ENCODE results near the gene ZNF362.

ZNF362 gene

DNA sequence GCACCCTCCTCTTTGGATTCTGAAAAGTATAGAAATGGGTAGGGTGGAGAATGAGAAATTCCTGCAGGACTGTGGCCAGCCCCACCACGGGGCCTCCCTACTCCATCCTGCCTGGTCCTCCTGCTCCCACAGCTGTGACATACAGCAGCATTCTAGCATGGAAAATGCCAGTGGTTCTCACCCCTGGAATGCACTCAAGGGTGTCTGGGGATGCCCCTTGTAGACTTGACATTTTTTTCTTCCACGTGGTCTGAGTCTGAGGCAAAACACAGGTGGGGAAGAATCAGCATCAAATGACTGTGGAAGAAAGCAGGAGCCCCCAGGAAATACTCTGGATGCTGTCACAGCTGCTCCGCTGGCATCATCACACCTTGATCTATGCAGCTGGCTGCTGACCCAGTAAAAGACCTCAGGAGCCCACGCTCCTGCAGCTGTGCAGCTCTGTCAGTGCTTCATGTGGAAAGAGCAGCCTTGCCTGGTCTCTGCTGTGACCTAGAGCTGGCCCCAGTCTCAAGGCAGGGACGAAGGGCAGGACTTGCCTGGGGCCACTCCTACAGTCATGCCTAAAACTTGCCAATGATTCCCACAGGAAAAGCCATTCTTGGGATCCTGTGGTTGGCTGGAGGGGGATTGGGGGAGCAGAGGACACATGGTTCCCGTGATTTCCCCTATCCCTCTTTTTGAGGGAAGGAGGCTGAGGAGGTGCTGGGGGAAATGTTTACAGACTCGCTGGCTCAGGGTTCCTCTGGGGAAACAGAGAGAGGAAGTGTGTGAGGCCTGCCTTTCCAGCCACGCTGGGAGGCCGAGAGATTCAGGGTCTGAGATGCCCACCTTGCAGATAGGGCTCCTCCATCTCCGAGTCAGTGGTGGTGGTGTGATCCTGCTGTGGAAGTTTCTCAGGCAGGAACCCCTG is 75.4 kb downstream of the ZNF362 start:
- DNase-seq: no peak

DNA sequence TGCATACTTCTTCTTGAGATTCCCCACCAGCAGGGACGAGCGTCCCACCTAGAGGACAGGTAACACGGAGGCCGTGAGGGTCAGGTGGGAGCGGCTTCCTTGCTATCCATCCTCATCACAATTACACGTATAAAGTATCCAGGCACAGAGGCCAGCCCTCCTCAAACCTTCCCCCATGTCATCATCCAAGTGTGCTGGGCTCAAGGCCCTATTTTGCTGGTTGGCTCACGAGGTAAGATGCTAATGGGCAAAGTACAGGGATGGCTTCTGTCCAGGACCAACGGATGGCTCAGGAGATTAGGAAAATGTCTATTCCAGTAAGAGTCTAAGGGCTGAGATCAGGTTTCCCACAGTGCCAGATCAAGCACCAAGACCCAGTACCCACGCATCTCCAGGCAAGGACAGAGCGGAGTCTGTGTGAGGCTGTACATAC is 76.1 kb downstream of the ZNF362 start:
- no peak for DNase-seq

DNA sequence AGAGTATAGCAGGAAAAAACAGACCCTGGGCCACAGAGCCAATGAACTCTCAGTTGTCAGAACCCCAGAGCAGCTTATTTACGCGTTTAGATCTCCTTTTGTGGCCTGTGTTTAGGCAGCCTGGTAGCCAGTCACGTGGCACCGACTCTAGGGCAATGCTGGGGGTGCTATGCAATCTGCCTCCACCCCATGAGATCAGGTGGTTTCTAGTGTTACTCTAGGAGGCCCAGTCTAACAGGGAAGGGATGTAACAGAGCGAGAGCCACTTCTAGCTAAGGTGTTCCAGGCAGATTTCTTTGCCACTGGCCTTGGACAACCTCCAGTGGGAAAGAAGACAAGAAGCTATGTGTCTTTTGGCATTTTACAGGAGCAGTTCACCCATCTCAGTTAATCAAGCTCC is 76.6 kb downstream of the ZNF362 start:
- DNase-seq: no peak

DNA sequence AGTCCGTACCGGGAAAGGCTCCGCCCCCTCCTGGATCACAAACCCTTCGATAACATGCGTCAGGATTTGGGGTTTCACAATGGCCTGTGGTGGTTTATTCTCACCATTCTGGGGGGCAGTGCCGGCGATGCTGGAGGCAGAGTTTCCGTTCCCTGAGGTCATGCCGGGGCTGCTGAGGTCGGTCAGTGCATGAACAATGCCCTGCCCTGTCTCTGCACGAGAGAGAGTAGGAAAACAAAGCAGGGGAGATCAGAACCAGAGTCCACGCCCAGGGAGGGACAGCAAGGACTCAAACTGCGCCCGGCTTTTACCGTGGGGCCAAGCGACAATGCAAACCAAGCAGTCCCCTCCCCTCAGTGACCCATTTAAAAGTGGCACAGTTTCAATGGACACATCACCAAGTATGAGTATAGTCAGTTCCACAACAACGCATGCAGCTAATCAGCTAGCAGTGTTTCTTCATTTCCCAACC is 77.8 kb downstream of the ZNF362 start:
- DNase-seq: no peak

DNA sequence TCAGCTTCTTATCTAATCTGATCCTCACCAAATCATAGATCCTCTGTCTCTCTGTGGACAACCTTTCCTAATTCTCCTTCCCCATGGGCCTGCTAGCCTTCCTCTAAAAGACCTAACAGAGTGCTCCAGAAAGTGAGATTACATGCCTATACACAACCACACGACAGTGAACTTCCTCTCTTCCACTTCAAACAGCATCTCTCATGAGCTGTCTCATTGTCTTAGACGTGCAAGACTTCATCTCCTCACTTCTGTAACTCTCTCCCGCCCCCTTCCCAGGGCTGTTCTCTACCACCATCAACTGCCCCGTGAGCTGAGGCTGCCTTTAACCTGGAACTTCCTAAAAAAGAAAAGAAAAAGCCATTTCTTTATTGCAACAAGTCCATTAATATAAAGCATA is 78.7 kb downstream of the ZNF362 start:
- DNase-seq: no peak

DNA sequence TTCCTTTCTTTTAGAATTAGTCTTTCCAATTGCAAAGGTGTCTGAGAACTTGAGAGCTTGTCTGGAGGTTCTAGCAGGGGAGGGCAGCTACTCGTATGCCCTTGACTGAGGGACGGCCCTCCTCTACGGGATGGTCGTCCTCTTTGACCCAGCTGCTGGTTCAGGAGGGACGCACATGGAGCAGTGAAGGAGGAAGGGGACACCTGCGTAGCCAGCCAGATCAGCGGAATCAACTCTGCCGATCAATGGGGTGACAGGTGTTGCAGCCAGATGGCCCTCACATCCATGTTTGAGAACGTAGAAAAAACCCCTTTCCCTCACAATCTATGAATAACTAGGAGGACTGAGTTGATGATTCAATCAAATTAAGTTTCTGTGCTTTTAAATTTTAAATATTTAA is 80.3 kb downstream of the ZNF362 start:
- DNase-seq: no peak

DNA sequence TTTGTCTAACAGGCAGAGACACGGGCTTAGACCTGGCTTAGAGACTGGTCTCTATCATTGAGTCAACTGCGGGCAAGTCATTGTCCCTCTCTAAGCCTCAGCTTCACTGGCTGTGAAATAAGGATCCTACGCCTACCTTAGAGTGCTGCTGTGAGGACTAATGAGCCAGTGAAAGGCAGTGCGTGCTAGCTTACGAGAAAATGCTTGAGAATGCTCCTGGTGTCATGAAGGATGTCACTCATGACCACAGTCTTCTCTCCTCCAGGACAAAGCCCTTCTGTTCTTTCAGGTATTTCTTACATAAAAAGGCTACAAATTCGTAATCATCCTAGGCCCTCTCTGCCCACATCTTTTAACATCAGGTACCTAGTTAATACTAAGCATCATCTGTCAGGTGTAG is 81.1 kb downstream of the ZNF362 start:
- no peak for DNase-seq

DNA sequence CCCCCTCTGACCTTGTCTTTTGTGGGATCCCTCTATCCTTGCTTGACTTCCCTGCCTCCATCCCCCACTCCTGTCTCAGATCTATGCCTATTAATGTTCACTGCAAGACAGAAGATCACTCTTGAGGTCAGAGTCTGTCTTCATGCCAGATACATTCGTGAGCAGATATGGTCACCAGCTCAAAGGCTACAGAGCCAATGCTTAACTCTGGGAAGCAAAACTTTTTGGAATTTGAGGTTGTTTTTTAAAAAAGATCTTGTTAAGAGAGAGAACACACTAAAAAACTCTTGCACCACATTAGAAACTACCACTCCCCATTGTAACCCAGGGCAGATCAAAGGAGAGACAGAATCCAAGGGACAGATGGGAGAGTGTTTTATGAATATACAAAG is 81.8 kb downstream of the ZNF362 start:
- no peak for DNase-seq

DNA sequence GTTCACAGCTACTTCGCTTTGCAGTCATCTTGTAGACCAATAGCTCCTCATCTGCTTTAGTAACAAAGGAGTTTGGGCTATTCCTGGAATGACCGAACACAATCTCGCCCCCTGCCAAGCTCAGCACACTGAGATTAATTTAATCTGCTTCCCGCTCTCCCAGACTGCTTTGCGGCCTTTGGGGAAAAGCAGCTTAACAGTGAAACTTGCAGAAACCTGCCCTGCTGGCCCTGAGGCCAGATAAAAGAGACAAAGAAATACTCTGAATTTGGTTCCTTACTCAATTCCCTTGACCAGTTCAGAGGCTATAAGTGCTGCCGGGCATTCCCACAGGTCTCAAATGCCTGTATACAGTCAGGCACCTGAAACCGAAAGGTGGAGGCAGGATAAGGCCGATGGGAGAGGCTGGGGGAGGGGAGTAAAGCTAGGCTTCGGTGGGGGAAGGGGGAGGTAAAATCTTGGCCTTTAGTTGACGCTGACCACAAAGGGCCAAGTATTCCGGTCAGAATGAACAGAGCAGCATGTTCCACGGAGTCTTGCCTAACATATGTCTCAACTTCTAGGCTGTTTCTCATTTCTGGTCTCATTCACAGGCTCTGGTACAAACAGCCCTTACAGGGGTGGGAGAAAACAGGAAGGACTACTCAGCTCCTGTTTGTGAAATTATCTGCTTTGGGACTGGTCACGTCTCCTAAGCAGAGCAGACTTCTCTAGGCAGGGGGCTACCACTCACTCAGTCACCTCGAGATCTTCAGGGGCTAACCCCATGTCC is 82.3 kb downstream of the ZNF362 start:
- DNase-seq: no peak

DNA sequence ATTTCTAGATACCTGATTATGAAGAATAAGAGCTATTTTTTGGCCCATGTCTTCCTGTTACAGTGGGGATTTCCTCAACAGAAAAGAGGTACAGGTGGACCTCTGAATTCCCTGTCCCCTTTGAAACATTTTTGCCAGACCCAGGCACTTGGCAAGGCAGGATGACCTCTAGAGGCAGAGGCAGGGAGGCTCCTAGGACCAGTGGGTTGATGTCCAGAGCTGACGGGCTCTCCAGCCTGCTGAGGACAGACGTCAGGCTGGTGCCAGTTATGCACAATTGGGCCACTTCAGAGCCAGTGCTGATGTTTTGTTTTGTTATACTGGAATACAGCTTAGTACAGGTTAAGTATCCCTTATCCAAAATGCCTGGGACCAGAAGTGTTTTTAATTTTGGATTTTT is 83.1 kb downstream of the ZNF362 start:
- DNase-seq: no peak

DNA sequence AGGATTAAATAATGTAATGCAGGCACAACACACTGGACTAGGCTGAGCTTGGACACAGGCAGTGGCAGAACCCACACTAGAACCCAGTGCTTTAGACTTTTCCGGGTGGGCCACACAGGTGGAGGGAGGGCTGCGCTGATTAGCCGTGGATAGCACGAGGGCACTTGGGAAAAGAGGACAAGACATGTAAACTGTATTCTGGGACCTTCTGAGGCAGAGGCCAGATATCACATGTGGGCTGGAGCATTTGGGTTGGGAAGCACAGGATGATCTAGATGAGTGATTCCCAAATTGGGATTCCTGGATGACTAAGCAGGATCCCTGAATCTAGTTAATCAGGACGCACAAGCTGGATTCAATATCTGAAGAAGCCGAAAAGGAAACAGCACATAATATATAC is 84.9 kb downstream of the ZNF362 start:
- no peak for DNase-seq

DNA sequence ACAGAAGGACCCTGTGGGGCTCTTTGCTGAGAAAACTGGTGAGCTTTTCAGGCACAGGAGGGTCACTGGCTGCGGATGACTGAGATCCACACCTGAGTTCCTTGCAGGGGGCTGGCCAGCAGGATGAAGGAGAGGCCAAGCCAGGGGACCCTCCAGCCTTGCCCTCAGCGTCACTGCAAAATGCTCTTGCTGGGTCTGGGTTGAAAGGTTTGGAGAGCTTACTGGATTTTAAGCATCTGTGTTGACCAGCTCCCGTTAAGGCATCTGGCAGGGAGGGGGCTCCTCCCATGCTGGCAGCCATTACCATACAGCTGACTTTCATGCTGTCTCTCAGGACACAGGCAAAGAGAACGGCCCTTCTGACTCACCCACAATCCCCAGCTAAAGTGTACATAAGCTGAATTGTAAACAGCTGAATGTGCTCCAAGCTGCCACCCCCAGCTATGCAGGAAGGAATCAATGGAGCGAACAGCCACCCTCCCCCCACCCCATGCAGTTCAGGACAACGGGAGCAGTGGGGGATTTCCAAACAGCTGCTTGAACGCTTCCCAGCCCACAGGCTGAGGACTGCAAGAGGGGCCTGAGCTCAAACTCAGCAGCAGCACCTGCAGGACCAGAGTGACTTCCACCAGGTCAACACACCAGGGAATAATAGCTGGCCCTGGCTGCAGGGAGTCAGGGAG is 85.9 kb downstream of the ZNF362 start:
- no peak for DNase-seq

DNA sequence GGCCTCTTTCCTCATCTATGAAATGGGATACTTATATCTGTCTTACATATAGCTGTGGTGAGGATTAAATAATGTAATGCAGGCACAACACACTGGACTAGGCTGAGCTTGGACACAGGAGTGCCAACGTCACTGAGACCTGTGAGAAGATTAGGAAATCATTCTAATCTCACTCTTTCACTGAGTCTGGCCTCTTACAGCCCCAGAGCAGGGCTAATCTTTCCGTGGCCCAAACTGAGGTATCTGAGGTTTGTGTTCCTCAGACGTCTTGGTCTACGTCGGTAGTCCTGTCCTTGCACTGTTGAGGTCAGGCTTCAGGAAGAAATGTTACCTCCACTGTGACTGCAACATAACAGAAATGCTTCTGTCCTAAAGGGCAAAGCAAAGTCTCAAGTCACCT is 87.2 kb downstream of the ZNF362 start:
- DNase-seq: no peak

DNA sequence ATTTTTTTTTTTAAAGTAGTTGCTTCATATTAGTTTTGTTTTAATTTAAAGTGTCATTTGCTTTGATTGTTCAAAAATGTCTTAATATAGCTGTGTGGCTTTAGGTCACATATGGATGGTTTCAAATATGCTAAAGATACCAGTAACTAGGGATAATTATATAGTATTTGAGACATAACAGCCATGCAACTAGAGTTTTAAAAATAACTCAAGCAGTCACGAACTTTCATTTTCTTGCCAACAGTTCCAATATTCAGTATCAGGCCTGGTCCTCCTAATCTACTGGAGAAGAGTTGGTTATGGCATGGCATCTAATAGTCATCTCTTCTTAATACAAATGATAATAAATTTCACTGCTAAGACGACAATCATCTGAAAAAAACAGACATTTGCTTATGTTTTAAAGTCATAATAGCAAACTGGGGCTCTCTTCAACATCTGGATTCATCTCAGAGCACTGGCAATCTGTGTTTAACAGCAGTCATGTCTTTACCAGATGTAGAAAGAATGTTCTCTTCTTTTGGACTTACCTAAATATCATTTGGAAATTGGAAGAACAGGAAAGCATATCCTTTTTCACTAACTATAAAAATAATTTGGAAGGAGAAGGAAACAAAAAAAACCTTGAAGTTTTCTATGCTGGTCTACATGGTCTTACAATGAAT is 88.7 kb downstream of the ZNF362 start:
- no peak for DNase-seq

DNA sequence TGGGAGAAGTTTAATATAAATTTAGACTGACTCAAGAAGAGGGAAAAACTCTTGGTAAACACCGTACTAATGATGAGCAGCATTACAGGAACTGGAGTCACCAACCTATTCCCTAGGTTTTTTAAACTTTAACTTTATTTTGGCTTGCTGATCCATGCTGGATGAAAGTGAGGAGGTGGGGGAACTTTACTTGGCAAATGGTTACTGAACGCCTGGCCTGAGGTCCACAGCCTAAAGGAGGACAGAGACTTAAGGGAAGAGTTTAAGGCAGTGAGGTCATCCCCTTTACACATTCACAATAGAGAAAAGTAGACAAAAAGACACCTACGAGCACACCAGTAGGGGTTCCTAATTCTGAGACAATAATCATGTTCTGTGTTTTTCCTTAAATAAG is 90.2 kb downstream of the ZNF362 start:
- DNase-seq: no peak

DNA sequence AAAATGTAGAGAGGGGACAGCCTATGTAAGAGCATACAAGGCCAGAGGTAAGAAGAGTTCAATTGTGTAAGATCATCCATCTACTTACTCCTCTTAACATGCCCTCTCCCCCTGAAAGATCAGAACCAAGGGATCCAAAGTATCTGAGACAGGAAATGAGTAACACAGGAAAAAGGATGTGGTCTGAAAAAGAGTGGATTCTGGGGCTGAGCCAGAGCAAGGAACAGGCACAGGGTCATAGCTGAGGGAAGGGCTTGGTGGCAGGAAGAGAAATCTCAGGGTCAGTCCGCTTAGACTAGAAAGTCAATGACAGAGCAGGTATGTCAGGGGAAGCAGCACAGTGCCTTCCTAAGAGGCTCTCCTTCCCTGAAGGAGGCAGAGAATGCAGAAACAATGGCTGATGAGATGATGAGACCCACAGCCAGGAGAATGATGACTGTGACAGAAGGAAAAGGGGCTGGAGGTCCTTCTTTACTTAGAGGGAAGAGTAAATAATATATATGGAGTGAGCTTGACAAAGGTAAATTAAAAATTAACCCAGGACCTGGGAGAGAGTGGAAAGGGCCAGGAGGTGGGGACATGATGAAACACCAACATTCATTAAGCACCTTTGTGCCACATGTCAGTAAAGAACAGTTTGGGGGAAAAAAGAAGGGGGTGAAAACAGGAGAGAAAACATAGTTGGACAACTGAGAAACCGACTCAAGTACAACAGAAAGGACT is 90.8 kb downstream of the ZNF362 start:
- DNase-seq: no peak

DNA sequence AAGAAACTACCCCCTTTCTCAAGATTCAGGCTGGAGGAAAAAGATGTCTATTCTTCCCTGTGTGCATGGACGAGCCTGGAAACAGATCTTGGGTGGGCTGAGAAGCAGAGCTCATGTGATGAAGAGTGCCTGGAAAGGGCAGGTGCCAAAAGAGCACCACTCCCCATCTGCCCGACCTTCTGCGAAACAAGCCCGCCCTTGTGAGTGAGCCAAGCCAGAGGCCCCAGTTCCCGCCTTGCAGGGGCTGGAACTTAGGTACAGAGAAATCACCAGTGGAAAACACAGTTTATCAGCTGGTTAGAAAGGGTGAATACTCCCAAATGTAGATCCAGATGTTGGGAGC is 91.3 kb downstream of the ZNF362 start:
- DNase-seq: no peak

DNA sequence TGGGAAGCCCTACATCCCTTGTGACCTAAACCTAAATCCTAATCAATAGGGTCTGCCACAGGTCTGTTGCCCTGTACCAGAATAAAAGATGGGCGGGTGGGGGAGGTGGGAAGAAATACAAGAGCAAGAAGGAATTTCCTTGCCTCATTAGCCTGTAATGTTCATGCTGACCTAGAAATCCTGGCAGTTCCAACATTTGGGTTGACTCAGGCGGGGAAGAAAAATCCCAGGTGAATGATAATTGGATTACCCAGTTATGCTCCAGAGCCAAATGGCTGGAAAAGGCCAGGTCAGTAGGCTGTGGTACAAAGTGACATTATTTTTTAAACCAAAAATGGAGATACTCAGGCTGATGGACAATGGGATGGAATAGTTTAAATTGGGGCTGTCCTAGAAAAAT is 91.9 kb downstream of the ZNF362 start:
- no peak for DNase-seq

DNA sequence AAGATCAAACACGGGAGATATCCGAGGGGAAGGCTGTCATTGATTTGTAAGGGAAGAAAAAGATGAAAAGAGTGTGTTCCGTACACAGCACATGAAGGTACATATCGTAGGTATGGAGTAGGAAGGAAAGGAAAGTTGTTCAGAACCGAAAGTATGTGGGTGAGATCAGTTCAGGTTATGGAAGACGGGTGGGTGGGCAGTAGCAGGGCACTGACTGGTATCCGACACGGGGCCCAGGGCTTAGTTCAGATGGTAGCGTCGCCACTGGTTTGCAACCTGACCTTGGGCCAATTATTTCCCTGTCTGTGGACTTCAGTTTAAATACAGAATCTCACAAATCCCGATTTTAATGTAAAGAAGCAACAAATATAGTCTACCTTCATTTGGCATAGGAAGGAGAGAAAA is 92.4 kb downstream of the ZNF362 start:
- no peak for DNase-seq

DNA sequence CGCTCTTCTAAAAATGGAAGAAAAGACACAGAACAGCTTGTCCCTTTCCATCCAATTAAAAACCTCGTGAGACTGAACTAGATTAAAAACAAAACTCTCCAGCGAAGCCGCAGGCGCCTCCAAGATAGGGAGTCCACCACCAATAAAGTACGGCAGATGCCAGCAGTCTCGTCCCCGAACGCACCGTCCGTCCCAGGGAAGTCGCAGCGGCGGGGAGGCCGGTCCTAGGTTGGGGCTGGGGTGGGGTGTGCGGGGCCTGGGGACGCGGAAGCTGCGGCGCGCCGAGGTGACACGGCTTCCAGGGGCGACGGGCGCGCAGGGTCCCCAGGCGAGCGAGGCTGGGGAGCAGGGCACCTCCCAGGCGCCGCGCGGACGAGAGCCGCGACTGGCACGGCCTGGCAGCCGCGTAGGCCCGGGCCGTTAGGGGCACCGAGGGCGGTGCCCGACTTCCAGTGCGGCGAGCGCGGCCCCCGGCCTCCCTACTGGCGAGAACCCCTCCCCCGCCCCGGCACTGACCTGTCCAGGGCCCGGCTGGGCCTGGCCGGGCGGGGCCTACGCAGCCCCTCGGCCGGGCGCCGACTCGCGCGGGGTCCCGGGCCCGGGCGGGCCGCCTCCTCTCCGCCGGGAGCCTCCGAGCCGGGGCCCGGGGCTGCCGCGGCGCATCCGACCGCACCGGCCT is 92.9 kb downstream of the ZNF362 start:
- DNase-seq: peak; percentile 53

DNA sequence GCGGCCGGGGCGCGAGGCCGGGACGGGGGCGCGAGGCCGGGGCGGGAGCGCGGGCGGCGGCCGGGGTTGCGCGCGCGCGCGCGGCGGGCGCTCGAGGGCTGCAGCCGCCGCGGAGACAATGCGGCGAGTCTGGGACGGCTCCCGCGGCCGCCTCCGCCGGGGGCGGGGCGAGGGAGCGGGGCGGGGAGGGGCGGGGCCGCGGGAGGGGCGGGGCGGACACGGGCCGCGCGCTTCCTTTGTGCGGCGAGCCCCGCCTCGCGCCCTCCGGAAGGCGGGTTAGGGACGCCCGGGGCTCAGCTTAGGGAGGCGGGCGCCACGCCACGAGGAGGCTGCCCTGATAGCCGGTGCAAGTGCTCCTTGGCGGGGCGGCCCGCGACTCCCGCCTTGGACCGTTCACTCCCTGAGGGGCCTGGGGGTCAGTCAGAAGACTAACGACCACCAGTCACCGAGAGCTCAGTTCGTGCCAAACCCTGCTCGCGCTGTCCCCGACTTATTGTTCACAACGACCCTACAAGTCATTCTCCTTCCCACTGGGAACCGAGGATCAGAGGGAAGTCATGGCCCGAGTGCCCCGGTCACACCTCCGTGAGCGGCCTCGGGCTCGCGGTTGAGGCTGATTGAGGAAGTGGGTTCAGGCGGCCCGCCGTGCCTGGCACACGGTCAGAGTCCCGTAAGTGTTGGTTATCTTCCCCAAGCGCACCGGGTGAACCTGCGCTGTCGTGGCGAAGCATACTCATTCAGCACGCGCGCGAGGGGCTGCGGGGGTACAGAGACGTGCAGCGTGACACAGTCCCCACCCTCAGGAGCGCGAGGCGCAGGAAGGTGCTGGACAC is 93.7 kb downstream of the ZNF362 start:
- peak; percentile 77 for DNase-seq
